HS-27A (cell line): ENCODE results near the gene STIM2.
"Not testable (repeated sequence)": the region's sequence is repeated elsewhere in the genome, so short reads cannot be mapped to it uniquely, and the experiment has no call there.

ENCODE experiments used
- DNase-seq: peaks from one replicate; pipeline ENCODE4 v3.0.0-alpha.2; 2012; ENCODE audit warnings: low read depth, missing footprints

Gene STIM2

DNA sequence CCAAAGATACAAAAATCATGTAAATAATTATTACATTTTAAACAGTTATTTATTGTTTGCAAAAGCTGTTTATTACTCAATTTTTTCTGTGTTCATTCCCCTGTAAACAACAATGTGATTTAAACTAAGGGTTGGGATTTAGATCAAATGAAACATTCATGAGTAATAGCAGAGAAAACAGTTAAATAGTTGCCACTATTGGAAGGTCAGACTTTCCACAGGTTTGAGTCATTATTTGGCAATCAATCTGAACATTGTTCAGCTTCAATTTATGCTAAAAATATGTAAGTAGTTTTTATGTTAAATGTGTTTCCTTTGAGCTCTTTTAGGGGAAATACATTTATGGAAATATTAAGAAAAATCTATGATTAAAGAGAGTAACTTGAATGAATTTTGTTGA is 144.9 kb downstream of the STIM2 start:
- DNase-seq: peak; percentile 53

- DNase-seq: peak; percentile 8
Observed at GRCh38 chr4:27005905-27006590, 145.4 kb downstream of the STIM2 start.

DNA sequence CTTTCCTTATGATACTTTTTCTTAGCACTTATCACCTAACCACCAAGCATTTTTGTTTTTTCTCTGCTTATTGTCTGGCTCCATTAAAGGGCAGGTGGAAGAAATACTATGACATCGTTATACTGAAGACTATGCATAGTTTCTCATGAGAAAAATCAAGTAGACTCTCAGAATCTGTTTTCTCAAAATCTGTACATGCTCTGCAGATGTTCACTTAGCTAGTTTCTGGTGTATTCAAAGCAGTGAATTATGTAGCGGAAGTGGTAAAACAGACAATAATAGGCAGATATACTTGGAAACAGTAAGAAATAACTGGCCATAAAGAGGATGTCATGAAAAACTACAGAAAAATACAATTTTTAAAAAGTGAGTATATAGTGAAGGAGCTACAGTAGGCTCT is 146.0 kb downstream of the STIM2 start:
- DNase-seq: no peak

DNA sequence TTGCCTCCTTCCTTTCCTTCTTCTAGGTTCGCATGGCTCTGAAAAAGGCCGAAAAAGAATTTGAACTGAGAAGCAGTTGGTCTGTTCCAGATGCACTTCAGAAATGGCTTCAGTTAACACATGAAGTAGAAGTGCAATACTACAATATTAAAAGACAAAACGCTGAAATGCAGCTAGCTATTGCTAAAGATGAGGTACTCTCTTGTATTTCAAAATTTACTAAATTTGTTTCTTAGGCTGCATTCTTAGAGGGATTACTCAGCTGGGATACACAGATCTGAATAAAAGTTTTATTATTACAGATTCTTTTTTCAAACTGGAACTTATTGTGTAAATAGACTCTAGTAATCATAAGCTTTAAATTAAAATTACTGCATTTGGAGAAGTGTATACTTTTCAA is 146.9 kb downstream of the STIM2 start:
- DNase-seq: no peak

DNA sequence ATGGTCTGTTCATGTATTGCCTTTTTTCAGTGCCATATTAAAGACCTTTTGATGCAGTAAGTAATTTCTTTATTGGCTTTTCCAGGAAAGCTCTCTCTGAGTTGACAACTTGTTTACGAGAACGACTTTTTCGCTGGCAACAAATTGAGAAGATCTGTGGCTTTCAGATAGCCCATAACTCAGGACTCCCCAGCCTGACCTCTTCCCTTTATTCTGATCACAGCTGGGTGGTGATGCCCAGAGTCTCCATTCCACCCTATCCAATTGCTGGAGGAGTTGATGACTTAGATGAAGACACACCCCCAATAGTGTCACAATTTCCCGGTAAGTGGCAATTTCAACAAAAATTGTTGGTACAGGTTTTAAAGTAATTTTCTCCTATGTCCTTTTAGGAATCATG is 148.0 kb downstream of the STIM2 start:
- no peak for DNase-seq

DNA sequence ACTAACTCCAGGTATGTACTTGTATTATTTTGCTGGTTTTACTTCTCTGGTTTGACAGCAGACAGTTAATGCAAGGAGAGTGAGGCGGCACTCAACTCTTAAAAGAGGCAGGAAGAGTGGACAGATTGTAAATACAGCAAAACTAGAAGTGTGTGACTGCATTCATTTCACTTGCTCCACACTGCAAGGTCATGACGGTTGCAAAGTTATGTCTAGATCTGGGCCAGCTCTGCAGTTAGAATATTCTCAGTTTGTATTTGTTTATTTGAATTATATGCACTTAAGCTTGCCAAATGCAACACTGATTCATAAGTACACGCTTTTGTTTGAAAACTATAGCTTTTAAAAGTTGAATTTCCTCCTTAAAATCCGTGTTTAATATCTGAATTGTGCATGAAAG is 148.9 kb downstream of the STIM2 start:
- DNase-seq: no peak

GRCh38 chr4:27010334-27010940 is 149.8 kb downstream of the STIM2 start:
- DNase-seq: peak; percentile 33

DNA sequence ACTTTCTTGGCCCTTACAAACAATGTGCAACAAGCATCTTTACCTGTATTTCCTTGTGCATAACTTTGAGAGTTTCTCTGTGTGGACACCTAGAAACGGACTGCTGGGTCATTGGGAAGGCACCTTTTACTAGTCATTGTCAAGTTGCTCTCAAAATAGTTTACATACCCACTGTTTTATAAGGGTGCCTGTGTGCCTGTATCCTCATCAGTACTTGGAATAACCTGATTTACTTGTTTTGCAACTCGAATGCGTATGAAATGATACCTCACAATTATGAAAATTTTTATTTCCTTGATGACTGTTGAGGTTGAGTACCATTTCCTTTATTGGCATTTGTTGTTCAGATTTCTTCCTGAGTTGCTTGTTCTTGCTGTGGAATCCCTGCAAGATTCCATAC is 150.8 kb downstream of the STIM2 start:
- no peak for DNase-seq

DNA sequence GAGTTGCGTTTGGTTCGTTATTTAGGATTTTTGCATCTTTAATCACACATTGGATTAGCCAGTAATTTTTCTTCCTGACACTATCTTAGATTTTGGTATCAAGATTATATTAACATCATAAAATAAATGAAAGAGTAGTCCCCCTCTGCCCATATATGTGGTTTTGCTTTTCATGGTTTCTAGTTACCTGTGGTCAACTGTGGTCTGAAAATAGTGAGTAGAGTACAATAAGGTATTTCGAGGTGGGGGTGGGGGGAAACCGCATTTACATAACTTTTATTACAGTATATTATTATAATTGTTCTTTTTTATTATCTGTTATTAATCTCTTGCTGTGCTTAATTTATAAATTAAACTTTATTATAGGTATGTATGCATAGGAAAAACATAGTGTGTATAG is 152.4 kb downstream of the STIM2 start:
- no peak for DNase-seq

GRCh38 chr4:27016551-27016950 is 155.9 kb downstream of the STIM2 start:
- DNase-seq: no peak

DNA sequence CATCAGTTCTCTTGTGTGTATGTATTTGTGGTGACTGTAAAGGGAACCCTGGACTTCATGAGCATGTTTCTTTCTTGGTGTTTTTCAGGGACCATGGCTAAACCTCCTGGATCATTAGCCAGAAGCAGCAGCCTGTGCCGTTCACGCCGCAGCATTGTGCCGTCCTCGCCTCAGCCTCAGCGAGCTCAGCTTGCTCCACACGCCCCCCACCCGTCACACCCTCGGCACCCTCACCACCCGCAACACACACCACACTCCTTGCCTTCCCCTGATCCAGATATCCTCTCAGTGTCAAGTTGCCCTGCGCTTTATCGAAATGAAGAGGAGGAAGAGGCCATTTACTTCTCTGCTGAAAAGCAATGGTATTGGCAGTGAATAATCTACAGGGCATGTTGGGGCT is 157.0 kb downstream of the STIM2 start:
- DNase-seq: no peak

DNA sequence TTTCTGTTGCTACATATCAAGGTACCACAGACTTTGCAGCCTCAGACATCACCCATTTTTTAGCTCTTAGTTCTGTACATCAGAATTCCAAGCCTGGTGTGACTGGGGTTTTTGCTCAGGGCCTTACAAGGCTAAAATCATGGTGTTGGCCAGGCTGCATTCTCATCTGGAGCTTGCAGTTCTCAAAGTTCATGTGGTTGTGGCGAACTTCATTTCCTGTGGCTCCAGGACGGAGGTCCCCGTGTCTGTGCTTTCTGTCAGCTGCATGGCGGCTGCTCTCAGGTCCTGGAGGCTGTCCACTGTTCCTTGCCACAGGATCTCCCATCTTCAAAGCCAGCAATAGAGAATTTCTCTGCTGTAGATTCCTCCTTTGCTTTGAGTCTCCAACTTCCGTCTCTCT is 157.4 kb downstream of the STIM2 start:
- DNase-seq: no peak

DNA sequence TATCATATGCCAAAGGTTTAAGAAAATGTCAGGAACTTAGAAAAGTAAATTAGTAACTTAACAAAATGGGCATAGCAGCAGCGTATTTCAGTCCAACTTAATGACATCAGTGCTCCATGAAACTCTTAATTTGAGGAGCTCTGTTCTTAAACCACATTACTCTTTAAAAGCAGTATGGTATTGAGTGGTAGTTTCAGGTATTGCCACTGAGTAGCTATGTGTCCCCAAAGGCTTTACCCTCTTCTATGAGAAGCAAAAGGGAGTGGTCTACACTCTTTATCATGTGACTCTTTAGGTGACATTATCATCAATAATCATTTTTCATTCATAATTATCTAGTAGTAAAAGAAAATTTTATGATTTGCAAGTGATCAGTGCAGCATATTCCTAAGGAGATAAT is 158.3 kb downstream of the STIM2 start:
- DNase-seq: no peak

- no peak for DNase-seq
Observed at GRCh38 chr4:27019766-27020165, 159.1 kb downstream of the STIM2 start.

DNA sequence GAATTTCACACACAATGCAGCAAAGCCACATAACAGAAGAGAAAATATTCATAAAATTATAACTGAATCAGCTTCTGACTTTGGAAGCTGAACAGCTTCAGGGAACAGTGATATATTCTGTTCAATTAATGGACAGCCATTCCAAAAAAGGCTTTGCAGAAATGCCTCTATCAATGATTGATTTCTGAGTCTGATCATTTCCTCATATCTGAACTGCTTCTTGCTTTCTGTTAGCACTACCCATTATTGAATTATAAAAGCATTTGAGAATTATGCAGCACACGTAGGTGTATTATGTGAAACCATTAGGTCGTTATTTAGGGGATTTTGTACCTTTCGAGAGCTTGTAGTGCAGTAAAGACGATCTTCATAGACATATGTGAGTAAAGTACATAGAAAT is 159.6 kb downstream of the STIM2 start:
- no peak for DNase-seq

GRCh38 chr4:27020603-27021002 is 160.0 kb downstream of the STIM2 start:
- no peak for DNase-seq

- DNase-seq: no peak
Observed at GRCh38 chr4:27022963-27023362, 162.3 kb downstream of the STIM2 start.

GRCh38 chr4:27023366-27023765 is 162.7 kb downstream of the STIM2 start:
- DNase-seq: no peak

- no peak for DNase-seq
Observed at GRCh38 chr4:27024805-27025204, 164.2 kb downstream of the STIM2 start.

GRCh38 chr4:27027428-27027827 is 166.8 kb downstream of the STIM2 start:
- no peak for DNase-seq

- not testable (repeated sequence) for DNase-seq
Observed at GRCh38 chr4:27035127-27035526, 174.5 kb downstream of the STIM2 start.

DNA sequence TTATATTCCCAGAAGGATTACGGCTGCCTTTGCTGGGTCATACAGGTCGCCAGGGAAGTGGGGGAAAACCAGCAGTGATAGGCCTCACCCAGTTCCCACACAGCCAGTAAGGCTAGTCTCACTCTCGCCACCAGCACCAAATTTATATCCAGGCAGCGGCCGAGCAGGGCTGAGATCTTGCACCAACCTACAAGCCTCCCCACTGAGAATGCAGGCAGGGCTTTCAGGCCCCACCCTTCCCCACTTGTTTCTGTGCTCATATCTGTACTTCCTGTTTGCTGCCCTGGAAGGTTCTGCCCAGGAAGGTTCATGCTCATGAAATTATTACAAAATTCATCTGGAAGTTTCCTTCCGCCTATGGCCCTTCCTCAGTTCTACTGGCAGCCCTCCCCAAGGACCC is 179.7 kb downstream of the STIM2 start:
- no peak for DNase-seq

GRCh38 chr4:27042411-27042810 is 181.8 kb downstream of the STIM2 start:
- DNase-seq: no peak

- no peak for DNase-seq
Observed at GRCh38 chr4:27043200-27043599, 182.6 kb downstream of the STIM2 start.
